HG03060 (cell line): ENCODE measurements around the gene FTCD.
"Not testable (repeated sequence)": the region's sequence is repeated elsewhere in the genome, so short reads cannot be mapped to it uniquely, and the experiment has no call there.

Source experiments
- ATAC-seq: cut with Tn5 transposase; IDR thresholded peaks from one replicate; pipeline ENCODE4 v1.9.1; 2021; ENCODE audit warnings: low read depth, moderate number of reproducible peaks; ENCODE audit not compliant: unreplicated experiment

Gene FTCD

GRCh38 chr21:46154155-46154954, 1.0 kb downstream of the FTCD start:
- no peak for ATAC-seq

- no peak for ATAC-seq
Observed at GRCh38 chr21:46153247-46154154, 1.9 kb downstream of the FTCD start.

GRCh38 chr21:46152927-46153246, 2.5 kb downstream of the FTCD start:
- ATAC-seq = no peak

GRCh38 chr21:46151989-46152926, 3.1 kb downstream of the FTCD start:
- ATAC-seq = no peak

GRCh38 chr21:46151261-46151988, 4.0 kb downstream of the FTCD start:
- no peak for ATAC-seq

GRCh38 chr21:46150491-46151121, 4.8 kb downstream of the FTCD start:
- no peak for ATAC-seq

GRCh38 chr21:46150073-46150472, 5.3 kb downstream of the FTCD start:
- ATAC-seq = no peak

GRCh38 chr21:46149205-46149901, 6.0 kb downstream of the FTCD start:
- ATAC-seq = no peak

GRCh38 chr21:46148106-46148505, 7.3 kb downstream of the FTCD start:
- ATAC-seq = no peak

- ATAC-seq = not testable (repeated sequence)
Observed at GRCh38 chr21:46147429-46147828, 8.0 kb downstream of the FTCD start.

GRCh38 chr21:46146856-46147255, 8.5 kb downstream of the FTCD start:
- ATAC-seq = no peak

- ATAC-seq = no peak
Observed at GRCh38 chr21:46145840-46146691, 9.3 kb downstream of the FTCD start.

- ATAC-seq = no peak
Observed at GRCh38 chr21:46145159-46145839, 10.1 kb downstream of the FTCD start.

- ATAC-seq = no peak
Observed at GRCh38 chr21:46144464-46145070, 10.8 kb downstream of the FTCD start.

GRCh38 chr21:46142582-46143473, 12.6 kb downstream of the FTCD start:
- ATAC-seq = no peak
